Urothelium cell line (cell line): ENCODE measurements around the gene ESRRB.

Source experiments
- DNase-seq: peaks from one replicate; pipeline ENCODE4 v3.0.0; 2011; ENCODE audit warnings: low spot score, mixed read lengths
- FAIRE-seq: peaks from 2 replicates; lab custom pipeline; 2011; peaks lifted over from hg19 to GRCh38; lab: Jason Lieb, UNC

The ESRRB gene

DNA sequence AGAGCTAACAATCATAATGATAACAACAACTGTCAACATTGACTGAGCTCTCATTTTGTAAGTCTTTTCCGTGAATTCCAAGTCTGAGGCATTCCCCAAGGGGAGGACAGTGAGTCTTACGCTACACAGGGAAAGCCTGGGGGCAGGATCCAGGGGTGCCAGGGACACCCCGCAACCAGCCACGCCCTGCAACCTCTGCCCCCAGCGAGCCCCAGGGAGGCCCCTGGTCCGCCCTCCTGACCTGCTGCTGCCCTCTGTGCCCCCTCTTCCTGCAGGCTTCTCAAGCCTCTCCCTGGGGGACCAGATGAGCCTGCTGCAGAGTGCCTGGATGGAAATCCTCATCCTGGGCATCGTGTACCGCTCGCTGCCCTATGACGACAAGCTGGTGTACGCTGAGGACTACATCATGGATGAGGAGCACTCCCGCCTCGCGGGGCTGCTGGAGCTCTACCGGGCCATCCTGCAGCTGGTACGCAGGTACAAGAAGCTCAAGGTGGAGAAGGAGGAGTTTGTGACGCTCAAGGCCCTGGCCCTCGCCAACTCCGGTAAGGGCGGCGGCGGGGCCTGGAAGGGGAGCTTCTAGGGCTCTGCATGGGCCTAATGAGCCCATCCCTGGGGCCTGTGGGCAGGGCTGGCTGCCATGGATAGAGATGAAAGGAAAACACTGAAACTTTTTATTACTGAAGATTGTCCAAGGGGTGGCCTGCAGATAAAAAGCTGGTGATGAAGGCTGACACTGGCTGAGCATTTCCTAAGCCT, 115.4 kb downstream of the ESRRB start:
- FAIRE-seq: no peak

DNA sequence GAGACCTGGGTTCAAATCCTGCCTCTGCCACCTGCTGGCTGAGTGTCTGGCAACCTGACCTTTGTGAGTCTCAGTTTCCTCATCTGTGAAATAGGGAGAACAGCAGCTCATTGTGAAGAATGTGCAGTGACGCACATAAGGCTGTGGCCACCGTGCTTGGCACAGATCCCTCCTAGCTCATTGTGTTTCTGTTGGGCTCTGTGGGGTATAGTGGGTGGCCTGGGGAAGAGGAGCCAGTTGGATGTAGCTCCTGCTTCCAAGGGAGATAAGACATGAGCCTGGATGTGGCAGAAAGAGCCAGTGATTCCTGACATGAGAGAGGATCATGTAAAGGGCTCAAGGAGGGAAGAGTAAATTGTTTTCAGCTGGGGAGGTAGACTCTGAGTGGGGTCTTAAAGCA, 120.0 kb downstream of the ESRRB start:
- FAIRE-seq: no peak
- DNase-seq: no peak

More for the DNA sequence above, 115.4 kb downstream of the ESRRB start:
- DNase-seq: no peak

DNA sequence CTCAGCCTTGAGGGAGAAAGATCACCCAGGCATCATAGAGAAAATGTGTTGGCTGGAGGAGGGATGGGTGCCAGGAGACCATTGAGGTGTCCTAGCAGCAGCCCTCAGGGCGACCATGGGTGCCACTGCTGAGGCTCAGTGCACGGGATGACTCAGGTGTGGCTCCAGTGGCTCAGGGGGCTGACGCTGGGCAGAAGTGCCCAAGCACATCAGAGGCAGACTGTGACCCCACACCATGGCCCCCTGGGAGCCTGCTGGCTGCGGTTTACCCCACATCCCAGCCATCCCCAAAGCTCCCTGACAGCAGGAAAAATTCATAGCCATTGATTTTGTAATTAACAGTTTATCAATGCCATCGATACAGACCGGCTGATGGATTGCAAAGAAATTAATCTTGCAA, 120.7 kb downstream of the ESRRB start:
- DNase-seq (no peak), FAIRE-seq (no peak)

DNA sequence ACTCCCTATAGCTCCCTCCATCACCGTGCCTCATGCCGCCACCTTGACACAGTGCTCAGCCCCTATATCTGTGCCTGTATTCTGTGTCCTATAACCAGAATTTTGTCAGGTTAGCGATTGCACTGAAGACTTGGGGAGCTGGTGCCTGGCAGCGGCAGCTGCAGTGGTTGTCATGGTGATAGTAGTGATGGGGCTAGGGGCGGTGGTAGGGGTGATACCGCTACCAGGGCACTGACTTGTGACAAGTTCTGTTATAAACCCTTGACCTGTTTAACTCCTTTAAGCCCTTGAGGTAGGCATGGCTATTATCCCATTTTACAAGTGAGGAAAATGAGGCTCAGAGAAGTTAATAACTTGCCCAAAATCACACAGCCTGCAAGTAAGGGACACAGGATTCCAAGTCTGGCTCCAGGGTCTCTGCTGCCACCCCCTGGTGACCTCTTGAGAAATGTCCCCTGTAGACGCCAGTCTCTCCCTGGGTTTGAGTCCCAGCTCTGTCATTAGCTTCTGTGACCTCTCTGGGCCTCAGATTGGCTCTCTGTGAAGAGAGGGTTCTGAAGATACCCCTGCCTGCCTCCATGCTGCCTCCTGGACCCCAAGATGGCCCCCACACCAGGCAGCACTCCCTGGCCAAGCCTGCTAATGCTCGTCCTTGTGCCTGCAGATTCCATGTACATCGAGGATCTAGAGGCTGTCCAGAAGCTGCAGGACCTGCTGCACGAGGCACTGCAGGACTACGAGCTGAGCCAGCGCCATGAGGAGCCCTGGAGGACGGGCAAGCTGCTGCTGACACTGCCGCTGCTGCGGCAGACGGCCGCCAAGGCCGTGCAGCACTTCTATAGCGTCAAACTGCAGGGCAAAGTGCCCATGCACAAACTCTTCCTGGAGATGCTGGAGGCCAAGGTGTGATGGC, 121.9 kb downstream of the ESRRB start:
- no peak for DNase-seq
- no peak for FAIRE-seq

DNA sequence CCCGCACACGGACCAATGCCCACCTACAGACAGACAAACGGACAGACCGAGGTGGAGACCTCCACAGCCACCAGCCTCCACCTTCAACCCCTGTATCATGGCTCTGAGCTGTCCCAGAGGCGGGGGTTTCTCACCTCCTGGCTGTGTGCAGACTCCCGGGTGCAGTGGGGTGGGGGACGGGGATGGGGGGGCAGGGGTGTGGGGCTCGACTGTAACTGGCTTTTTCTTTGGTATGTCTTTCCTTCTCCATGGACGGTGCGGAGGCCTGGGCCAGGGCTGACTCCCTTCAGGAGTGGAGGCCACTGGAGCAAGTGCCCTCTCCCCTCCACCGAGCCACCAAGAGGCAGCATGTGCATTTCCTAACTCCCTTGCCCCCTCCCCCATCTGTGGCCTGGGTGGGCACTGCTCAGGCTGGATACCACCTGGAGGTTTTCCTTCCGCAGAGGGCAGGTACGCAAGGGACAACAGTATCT, 122.6 kb downstream of the ESRRB start:
- no peak for FAIRE-seq

DNA sequence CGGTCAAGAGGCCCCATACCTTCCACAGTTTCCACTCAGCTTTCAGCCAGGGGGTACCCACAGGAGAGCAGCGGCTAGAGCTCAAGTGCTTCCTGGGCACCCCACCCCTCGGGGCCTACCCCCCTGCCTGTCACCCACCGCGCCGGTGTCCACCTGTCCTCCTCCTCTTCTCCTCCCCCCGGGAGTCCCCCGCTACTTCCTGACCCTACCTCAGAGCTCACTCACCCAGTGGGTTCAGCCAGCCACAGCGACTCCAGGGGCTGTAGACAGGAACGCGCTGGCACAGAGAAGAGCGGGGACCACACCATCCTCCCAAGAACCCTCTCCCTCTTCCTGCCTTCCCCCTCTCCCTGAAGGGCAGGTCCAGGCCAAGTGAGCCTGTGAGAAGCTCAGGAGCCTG, 123.0 kb downstream of the ESRRB start:
- DNase-seq: no peak

More for the DNA sequence above, 122.6 kb downstream of the ESRRB start:
- no peak for DNase-seq

DNA sequence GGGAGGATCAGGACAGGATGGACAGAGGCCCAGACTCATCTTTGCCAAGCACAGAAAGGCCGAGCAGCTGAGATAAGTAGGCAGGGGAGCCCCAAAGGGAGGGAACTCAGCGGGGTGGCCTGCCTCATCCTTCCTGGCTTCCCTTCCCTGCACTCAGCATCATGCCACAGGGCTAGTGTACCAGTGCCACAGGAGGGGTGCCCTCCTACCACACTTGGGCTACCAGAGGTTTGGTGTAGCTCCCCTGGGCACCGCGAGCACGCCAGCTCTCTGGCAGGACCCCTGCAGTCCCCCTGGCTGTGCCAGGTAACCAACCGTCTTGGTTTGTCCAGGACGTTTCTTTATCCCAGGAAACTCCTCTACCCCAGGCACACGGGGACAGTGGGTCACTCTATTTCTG, 123.5 kb downstream of the ESRRB start:
- FAIRE-seq (no peak), DNase-seq (no peak)

More for the DNA sequence above, 123.0 kb downstream of the ESRRB start:
- FAIRE-seq: no peak

DNA sequence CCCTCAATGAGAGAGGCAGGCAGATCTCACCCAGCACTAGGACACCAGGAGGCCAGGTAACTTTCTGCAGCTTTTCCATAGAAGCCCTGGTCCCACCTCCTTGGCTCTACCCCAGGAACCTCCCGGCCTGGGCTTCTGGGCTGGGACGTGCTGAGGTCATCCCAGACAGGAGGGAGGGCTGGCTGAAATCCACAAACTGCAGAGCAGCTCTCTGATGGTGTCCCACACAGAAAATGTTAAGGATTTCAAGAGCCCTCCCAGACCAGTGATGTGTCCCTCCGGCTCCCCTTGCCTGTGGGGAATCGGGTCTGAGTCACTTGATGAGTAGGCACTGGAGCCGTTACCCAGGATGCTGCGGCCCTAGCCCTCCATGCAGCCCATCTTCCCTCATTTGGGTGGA, 124.1 kb downstream of the ESRRB start:
- DNase-seq (peak; percentile 55), FAIRE-seq (no peak)

DNA sequence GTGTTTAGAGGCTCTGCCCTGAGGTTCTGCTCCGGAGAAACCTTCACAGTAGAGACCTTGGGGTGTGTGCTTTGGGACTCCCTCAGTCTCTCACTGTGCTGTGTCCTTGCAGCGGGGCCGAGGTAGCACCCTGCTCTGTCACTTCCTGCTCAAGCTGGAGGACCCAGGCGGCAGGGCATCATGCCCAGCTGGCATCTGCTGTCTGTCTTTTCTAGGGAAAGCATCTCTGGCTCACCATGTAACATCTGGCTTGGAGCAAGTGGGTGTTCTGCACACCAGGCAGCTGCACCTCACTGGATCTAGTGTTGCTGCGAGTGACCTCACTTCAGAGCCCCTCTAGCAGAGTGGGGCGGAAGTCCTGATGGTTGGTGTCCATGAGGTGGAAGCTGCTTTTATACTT, 124.5 kb downstream of the ESRRB start:
- no peak for DNase-seq
- FAIRE-seq: no peak

DNA sequence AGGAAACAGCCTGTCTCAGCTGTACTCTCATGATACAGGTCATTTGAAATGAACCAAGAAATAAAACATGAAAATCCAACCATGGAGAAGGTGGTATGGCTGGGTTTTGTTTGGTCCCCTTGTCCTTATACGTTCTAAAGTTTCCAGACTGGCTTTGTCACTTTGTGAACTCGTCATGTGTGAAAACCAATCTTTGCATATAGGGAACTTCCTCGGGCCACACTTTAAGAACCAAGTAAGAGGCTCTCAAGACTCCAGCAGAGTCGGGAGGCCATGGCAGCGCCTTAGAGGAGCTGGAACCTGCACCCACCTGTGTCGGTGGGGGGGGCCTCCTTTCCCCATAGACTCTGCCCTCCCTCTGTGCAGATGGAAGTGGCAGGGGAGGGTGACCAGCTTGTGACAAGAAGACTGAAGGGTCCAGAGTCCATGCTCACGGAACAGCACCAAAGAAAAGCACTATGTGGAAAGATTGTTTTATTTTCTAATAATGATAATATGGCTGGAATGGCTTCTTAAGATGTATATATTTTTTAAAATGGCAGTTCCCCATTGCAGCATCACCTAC, 125.3 kb downstream of the ESRRB start:
- FAIRE-seq: no peak

DNA sequence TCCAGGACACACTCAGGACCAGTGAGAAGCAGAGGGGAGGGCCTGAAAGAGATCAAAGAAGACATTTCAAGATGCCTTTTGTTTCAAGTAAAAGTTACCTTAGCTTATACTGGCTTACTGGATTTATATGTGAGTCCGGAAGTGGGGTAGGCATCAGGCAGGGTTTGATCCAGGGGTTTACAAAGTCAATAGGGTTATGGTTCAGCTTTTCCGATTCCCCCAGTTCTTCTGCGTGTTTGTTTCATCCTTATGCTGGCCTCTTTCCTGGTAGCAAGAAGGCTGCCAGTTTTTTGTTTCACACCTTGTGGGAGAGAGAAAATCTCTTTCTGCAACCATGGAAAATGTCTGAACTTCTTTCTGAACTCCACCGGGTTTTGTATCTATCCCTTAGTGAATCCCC, 126.3 kb downstream of the ESRRB start:
- no peak for DNase-seq
- no peak for FAIRE-seq

More for the DNA sequence above, 125.3 kb downstream of the ESRRB start:
- DNase-seq: no peak

DNA sequence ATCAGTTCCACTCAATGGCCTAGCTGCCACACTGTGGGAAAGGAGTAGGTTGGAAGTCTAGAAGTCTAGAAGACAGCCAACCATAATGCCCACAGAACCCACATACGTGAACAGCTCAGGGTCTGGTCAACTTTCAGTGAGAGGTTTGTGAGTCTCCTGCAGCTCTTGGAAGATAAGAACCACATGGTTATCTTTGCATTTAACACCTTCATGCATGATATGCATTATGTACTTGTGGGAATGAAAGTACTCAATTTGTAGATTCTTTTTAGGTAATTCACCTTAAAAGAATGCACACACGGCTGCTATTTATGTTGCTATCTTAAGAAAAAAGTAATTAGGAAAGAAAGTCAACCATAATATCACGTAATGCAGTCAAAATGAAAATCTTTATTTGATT, 126.7 kb downstream of the ESRRB start:
- DNase-seq (no peak), FAIRE-seq (no peak)

DNA sequence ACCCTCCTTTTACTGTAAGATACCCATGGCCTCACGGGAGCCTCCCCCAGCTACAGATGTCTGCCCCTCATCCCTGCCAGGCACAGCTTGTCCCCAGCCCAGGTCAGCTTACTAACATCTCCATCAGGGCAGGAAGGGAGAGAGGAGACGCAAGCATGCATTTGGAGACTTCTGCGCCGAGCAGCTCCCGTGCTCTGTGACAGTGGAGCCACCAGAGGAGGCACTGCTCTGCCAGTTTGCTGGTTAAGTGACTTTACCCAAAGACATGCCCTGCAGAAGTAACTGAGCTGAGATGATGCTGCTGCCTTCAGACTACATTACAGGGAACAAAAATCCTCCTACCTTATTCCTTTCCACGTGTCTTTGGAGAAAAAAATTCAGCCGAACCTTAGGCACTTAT, 133.4 kb downstream of the ESRRB start:
- FAIRE-seq (no peak), DNase-seq (no peak)

DNA sequence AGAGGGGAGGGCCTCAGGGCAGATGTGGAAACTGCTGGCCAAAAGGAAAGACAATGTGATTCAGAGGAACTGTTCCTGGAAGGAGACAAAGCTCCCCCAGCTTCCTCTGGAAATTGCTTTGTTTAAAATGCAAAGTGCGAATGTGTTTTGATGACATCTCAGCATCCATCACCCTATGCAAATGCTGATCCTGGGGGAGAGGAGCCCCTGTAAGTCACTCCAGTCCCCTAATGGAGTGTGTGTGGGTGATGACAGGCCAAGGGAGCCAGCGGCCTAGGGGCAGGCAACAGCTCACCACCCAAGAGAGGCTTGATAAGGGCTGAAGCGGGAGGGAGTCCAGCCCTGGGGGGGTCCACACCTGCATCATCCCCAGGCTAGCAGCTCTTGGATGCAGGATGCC, 134.2 kb downstream of the ESRRB start:
- no peak for FAIRE-seq
- no peak for DNase-seq

DNA sequence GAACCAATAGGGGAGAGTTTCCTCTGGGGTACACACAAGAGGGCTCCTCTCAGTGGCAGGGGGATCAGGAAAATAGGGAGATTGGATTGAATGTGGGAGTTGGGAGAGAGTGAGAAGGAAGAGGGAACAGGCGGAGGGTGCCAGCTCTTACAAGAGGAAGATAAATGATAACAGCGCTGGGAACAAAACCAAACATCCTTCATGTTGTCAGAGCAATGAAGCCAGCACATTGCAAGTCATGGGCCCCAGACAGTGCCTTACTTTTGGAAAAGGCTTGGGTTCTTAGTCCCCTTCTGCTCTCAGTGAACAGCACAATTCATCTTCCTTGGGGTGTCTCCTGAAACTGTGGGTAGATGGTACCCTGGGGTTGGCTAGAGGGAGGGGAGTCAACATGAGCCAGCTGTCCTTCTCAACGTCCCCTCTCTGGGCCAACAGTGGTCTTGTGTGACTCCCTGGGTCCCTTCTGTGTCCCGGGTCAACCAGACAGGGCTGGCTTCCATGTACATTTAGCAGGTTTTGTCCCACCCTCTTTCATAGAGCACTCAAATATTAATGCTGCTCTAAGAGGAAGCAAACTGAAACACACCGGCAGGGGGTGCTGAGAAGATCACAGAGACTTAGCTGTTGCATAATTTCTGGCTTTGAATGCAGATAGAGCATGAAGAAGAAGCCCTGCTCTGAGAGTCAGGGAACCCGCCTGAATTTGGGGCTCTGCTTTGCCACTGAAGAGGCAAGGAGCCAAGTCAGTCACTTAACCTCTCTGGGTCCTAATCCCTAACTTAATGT, 138.5 kb downstream of the ESRRB start:
- DNase-seq: peak; percentile 47
- no peak for FAIRE-seq

DNA sequence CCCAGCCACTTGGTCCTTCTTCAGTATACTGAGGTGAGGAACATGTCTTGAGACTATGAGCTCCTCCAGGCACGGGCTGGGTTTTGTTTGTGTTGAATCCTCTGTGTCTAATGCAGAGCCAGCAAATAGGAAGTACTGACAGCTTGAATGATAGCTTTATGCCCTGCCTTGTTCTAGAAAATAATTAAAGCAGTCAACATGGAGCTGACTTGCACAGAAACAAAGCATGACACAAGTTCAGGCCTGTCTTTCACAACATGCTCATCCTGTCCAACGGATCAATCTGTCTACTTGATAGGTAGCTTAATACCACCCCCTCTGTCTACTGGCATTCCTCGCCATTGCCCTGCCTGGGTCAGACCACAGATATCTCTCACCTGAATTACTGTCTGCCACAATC, 140.9 kb downstream of the ESRRB start:
- peak; percentile 87 for FAIRE-seq
- DNase-seq: no peak

DNA sequence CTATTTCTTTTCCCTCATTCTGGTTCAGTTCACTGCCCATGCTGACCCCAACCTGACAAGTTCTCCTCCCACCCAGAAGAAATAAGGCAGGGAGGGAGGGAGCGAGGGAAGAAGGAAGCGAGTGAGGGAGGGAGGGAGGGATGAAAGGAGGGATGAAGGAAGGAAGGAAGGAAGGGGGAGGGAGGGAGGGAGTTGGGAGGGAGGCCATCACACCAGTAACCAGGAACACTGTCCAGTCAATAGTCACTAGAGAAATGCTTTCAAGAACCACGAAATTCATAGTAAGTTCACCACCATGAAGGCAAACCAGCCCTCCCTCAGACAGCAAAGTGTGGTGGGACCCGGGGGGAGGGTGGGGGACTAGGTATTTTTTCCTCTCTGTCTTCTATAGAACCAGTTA, 142.4 kb downstream of the ESRRB start:
- DNase-seq (no peak), FAIRE-seq (no peak)

DNA sequence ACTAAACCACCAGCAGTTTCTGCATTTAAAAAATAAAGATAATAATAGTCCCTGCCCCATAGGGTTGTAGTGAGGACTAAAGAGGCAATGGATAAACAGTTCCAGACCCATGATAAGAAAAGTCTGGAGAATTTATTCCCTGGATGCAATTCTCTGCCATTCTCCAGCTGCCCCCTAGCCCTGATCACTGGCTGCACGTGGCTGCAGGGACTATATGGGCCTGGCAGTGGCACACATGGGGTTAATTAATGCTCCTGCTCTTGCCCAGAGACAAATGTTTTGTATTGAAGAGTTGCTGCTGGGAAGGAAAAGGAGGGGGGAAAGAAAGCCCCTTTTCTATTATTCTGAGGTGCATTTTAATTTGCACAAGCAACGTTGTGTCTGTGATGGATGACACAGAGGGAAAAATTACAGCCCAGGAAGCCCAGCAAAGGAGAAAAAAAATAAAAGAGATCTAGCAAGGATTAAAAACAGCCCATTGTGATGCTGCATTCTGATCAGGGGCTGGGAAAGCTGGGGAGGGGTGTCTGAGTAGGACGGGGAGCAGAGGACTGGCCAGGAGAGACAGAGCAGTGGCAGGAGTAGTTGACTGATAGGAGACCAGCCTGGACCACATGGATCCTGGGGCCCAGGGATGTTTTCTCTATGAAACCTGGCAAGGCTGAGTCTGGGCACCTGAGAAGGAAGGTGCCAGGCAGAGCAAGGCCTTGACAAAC, 149.3 kb downstream of the ESRRB start:
- FAIRE-seq (no peak), DNase-seq (no peak)

DNA sequence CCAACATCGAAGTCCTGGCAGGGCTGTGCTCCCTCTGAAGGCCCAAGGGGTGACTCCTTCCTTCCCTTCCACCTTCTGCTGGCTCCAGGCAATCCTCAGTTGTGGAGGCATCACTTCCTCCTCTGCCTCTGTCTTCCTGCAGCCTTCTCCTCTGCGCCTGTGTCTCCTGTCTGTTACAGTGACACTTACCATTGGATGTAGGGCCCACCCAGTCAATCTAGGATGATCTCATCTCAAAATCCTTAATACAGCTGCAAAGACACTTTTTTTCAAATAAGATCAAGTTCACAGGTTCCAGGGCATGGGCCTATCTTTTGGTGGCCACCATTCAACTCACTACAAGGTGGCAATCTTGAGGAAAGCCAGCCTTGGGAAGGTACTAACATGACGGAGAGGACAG, 155.1 kb downstream of the ESRRB start:
- no peak for DNase-seq
- FAIRE-seq: no peak

DNA sequence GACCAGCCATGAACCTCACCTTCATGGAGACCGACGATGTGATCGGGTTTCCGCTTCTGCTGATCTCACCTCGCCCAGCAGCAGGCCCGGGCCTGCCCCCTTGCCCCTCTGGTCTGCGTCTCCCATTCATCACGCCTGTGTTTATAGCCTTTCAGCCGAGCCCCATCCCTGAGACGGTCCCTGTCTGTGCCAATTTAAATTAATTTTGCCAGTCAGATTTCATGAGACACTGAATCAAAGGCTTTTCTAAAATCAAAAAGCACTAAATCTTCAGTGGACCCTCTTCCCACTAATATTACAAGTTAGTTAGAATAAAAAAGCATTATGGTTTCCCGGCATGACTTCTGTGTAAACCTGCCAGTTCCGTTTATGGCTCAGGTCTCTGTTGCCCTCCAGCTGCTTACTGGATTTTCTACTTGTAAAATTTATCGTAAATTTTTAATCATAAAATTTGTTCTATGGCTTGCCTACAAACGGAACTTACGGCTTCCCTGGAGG, 155.9 kb downstream of the ESRRB start:
- DNase-seq: no peak
- no peak for FAIRE-seq
